Measurements from ENCODE around the gene PLSCR4. TPM values are rescaled to one million over a fixed set of nuclear protein-coding genes. Genes with fewer than 3 reads are reported as not detected.

Gene PLSCR4
- total RNA-seq, 1 donor from 2014 or later: 1.1 TPM

DNA sequence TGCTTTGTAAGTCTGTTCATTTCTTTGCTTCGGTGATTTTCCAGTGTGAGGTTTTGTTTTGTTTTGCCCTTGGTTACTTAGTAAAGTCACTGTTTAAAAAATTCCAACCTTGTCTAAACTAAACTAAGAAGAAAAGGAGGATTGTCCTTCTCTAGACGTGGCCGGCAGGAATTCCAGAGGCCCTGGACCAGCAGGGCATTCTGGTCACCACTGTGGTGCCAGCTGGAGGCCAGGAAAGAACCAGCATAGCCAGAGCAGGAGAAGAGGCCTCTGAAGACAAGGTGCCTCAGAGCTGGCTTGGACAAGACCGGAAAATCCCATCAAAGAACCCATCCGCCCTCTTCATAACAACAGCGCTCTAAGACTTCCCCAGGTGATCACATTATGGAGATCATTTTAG lies 98.1 kb downstream of the PLSCR4 start:
- H3K27ac Mint-ChIP-seq (ENCODE audit: unreplicated experiment): peak overlapping the region; percentile 74
- Histone ChIP-seq H3K27ac (ENCODE audit: low read depth, low read length) (no peak overlapping the region), H3K79me2 (ENCODE audit: insufficient read depth, low read length) (peaks cover 98% of the 10 kb centered on the region), H3K9ac (ENCODE audit: low read length) (no peak overlapping the region), H4K20me1 (ENCODE audit: insufficient read depth, low read length) (peaks cover 87% of the 10 kb centered on the region), H3K4me1 (ENCODE audit: insufficient read depth, low read length) (peaks cover 6% of the 10 kb centered on the region), H2AFZ (ENCODE audit: low read depth, low read length) (no peak overlapping the region), H3K9me3 (ENCODE audit: insufficient read depth, low read depth, low read length) (no peaks in the 10 kb centered on the region), H3K36me3 (ENCODE audit: insufficient read depth, low read length) (no peaks in the 10 kb centered on the region), H3K27me3 (ENCODE audit: insufficient read depth, low read length) (no peaks in the 10 kb centered on the region), H3K4me2 (ENCODE audit: low read length) (peak overlapping the region; percentile 6), H3K4me3 (ENCODE audit: insufficient read depth, low read depth, low read length) (no peak overlapping the region)
- H3K27me3 Mint-ChIP-seq (ENCODE audit: low read depth, unreplicated experiment): no peaks in the 10 kb centered on the region
- no peaks in the 10 kb centered on the region for H3K9me3 Mint-ChIP-seq (ENCODE audit: unreplicated experiment)
- peaks cover 23% of the 10 kb centered on the region for H3K4me1 Mint-ChIP-seq (ENCODE audit: low read depth, unreplicated experiment)
- DNase-seq (ENCODE audit: low read depth) (no peak), FAIRE-seq (no peak)
- H3K4me3 Mint-ChIP-seq (ENCODE audit: unreplicated experiment): no peak overlapping the region
- H3K36me3 Mint-ChIP-seq (ENCODE audit: low read depth, unreplicated experiment): peaks cover 7% of the 10 kb centered on the region
- TF ChIP-seq, protein P1, sequence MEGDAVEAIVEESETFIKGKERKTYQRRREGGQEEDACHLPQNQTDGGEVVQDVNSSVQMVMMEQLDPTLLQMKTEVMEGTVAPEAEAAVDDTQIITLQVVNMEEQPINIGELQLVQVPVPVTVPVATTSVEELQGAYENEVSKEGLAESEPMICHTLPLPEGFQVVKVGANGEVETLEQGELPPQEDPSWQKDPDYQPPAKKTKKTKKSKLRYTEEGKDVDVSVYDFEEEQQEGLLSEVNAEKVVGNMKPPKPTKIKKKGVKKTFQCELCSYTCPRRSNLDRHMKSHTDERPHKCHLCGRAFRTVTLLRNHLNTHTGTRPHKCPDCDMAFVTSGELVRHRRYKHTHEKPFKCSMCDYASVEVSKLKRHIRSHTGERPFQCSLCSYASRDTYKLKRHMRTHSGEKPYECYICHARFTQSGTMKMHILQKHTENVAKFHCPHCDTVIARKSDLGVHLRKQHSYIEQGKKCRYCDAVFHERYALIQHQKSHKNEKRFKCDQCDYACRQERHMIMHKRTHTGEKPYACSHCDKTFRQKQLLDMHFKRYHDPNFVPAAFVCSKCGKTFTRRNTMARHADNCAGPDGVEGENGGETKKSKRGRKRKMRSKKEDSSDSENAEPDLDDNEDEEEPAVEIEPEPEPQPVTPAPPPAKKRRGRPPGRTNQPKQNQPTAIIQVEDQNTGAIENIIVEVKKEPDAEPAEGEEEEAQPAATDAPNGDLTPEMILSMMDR (IDR thresholded peaks at IDR 0.05; ENCODE audit: insufficient read depth, low read depth, low read length): no peak
- TF ChIP-seq EZH2 (IDR thresholded peaks at IDR 0.05; ENCODE audit: insufficient read depth, low read length): no peak

DNA sequence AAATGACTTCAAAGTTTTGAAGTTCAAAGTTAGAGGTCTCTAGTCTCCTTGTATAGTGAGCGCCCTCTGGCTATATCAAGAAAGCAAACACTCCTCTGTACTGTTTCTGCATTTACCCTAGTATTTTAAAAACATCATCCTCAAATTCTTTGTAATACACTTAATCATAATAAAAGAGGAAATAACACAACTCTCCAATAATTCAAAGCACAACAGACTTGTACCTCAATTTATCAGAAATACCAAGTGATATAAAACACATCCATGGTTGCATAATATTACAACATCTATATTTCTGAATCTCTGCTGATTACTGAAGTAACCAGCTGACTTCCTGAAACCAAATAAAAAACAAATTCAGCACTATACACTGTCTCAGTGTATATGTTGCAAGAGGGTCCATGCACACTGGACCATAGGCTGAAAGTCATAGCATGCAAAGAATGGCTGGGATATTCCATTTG lies 102.4 kb downstream of the PLSCR4 start:
- Histone ChIP-seq H3K27me3 (ENCODE audit: insufficient read depth, low read length) (no peaks in the 10 kb centered on the region), H3K4me2 (ENCODE audit: low read length) (no peak overlapping the region), H3K4me1 (ENCODE audit: insufficient read depth, low read length) (no peaks in the 10 kb centered on the region), H3K36me3 (ENCODE audit: insufficient read depth, low read length) (peaks cover 5% of the 10 kb centered on the region), H4K20me1 (ENCODE audit: insufficient read depth, low read length) (peaks cover 81% of the 10 kb centered on the region), H2AFZ (ENCODE audit: low read depth, low read length) (no peak overlapping the region), H3K79me2 (ENCODE audit: insufficient read depth, low read length) (peaks cover 100% of the 10 kb centered on the region), H3K9ac (ENCODE audit: low read length) (no peak overlapping the region), H3K4me3 (ENCODE audit: insufficient read depth, low read depth, low read length) (no peak overlapping the region), H3K27ac (ENCODE audit: low read depth, low read length) (no peak overlapping the region), H3K9me3 (ENCODE audit: insufficient read depth, low read depth, low read length) (no peaks in the 10 kb centered on the region)
- H3K4me1 Mint-ChIP-seq (ENCODE audit: low read depth, unreplicated experiment): peaks cover 13% of the 10 kb centered on the region
- H3K27me3 Mint-ChIP-seq (ENCODE audit: low read depth, unreplicated experiment): no peaks in the 10 kb centered on the region
- H3K4me3 Mint-ChIP-seq (ENCODE audit: unreplicated experiment): no peak overlapping the region
- TF ChIP-seq EZH2 (IDR thresholded peaks at IDR 0.05; ENCODE audit: insufficient read depth, low read length): no peak
- no peak overlapping the region for H3K27ac Mint-ChIP-seq (ENCODE audit: unreplicated experiment)
- no peaks in the 10 kb centered on the region for H3K9me3 Mint-ChIP-seq (ENCODE audit: unreplicated experiment)
- DNase-seq (ENCODE audit: low read depth): no peak
- FAIRE-seq: no peak
- peaks cover 9% of the 10 kb centered on the region for H3K36me3 Mint-ChIP-seq (ENCODE audit: low read depth, unreplicated experiment)

DNA sequence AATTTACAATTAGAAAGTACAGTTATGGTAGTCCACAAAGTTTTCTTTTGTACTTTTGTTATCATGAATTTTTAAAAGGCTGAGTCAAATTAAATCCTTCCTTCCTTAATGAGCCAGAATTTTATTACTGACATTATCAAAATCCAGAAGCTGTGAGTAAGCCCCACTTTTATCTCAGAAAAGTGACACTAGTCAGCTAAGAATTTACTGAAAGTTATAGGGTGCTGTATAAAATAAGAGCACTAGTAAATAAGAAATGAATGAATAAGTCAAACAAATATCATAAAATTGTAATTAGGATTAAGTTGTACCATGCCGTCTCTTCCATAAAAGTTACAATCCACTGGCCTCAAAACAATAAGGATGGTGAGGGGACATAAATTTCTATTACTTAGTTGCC lies 105.3 kb downstream of the PLSCR4 start:
- Mint-ChIP-seq H3K9me3 (ENCODE audit: unreplicated experiment) (no peaks in the 10 kb centered on the region), H3K4me1 (ENCODE audit: low read depth, unreplicated experiment) (peaks cover 20% of the 10 kb centered on the region), H3K36me3 (ENCODE audit: low read depth, unreplicated experiment) (peaks cover 4% of the 10 kb centered on the region), H3K27ac (ENCODE audit: unreplicated experiment) (no peak overlapping the region), H3K4me3 (ENCODE audit: unreplicated experiment) (no peak overlapping the region), H3K27me3 (ENCODE audit: low read depth, unreplicated experiment) (no peaks in the 10 kb centered on the region)
- Histone ChIP-seq H3K27me3 (ENCODE audit: insufficient read depth, low read length) (no peaks in the 10 kb centered on the region), H3K9ac (ENCODE audit: low read length) (no peak overlapping the region), H3K9me3 (ENCODE audit: insufficient read depth, low read depth, low read length) (no peaks in the 10 kb centered on the region), H4K20me1 (ENCODE audit: insufficient read depth, low read length) (peaks cover 83% of the 10 kb centered on the region), H2AFZ (ENCODE audit: low read depth, low read length) (no peak overlapping the region), H3K4me1 (ENCODE audit: insufficient read depth, low read length) (peaks cover 7% of the 10 kb centered on the region), H3K4me2 (ENCODE audit: low read length) (no peak overlapping the region), H3K79me2 (ENCODE audit: insufficient read depth, low read length) (peaks cover 100% of the 10 kb centered on the region), H3K27ac (ENCODE audit: low read depth, low read length) (no peak overlapping the region), H3K36me3 (ENCODE audit: insufficient read depth, low read length) (peaks cover 5% of the 10 kb centered on the region), H3K4me3 (ENCODE audit: insufficient read depth, low read depth, low read length) (no peak overlapping the region)
- DNase-seq (ENCODE audit: low read depth): no peak
- no peak for FAIRE-seq
- no peak for TF ChIP-seq EZH2 (IDR thresholded peaks at IDR 0.05; ENCODE audit: insufficient read depth, low read length)
- TF ChIP-seq, protein P1 (IDR thresholded peaks at IDR 0.05; ENCODE audit: insufficient read depth, low read depth, low read length): no peak

Measured in astrocyte (in vitro differentiated cells and primary cell).